B cell (primary cell): ENCODE data around the gene ZC2HC1B. TPM values are rescaled to one million over a fixed set of nuclear protein-coding genes. Genes with fewer than 3 reads are reported as not detected.

Source experiments
- ATAC-seq: fragments of 200-7000 bp; cut with Tn5 transposase; one replicate; pipeline ENCODE4 v1.10.0; 2021; ENCODE audit warnings: low read depth, mild to moderate bottlenecking, moderate number of reproducible peaks, moderate library complexity
- CTCF ChIA-PET: fragments of 350-600 bp; sonication (Branson Sonifier 250); formaldehyde crosslinking; loops from one replicate; lab custom pipeline; 2021; ENCODE audit warnings: antibody characterized with exemption, inconsistent platforms; lab: Charles Lee
- POLR2A ChIA-PET: fragments of 350-600 bp; sonication (Branson Sonifier 250); formaldehyde crosslinking; loops from one replicate; lab custom pipeline; 2021; ENCODE audit warnings: antibody characterized with exemption; lab: Charles Lee
- DNase-seq: peaks from one replicate; pipeline ENCODE4 v3.0.0; 2013
- H2AFZ ChIP-seq: 2 replicates; pipeline ENCODE4 v1.6.1; 2012; ENCODE audit warnings: mild to moderate bottlenecking, low read depth, low read length; ENCODE audit not compliant: insufficient read depth, poor library complexity, severe bottlenecking
- H3K27ac ChIP-seq, 2 donors: 1 replicate in 1 of 2; 2 replicates in 1 of 2; pipeline ENCODE4 v1.5.1; 2012 to 2013; ENCODE audit warnings: low read length in 2 of 2, mild to moderate bottlenecking in 2 of 2, moderate library complexity in 1 of 2
- H3K27me3 ChIP-seq, 4 experiments: fragments of 200-600 bp in 1 of 4; sonication (generic) in 1 of 4; replicated peaks in 1 of 4; 1 replicate in 2 of 4; 2 replicates in 2 of 4; pipeline versions ENCODE4 v1.6.1 to v1.7.0; 2013 to 2016; ENCODE audit warnings: low read length in 3 of 4, mild to moderate bottlenecking in 2 of 4, mixed read lengths in 1 of 4, moderate library complexity in 1 of 4; ENCODE audit not compliant: insufficient read depth in 4 of 4, control insufficient read depth in 3 of 4; ENCODE audit errors: control extremely low read depth in 1 of 4
- H3K36me3 ChIP-seq, 2 experiments: replicated peaks in 1 of 2; 1 replicate in 1 of 2; 2 replicates in 1 of 2; pipeline versions ENCODE4 v1.6.1 to v1.7.1; 2013; ENCODE audit warnings: low read length in 1 of 2; ENCODE audit not compliant: insufficient read depth in 2 of 2, control insufficient read depth in 1 of 2; ENCODE audit errors: control extremely low read depth in 1 of 2, extremely low read depth in 1 of 2
- H3K4me1 ChIP-seq, 2 donors: fragments of 200-600 bp in 1 of 2; sonication (generic) in 1 of 2; 1 replicate in 1 of 2; 2 replicates in 1 of 2; pipeline versions ENCODE4 v1.5.1 to v1.6.1; 2013 to 2017; ENCODE audit warnings: low read length in 2 of 2; ENCODE audit not compliant: control insufficient read depth in 2 of 2, insufficient read depth in 2 of 2
- H3K4me2 ChIP-seq: replicated peaks from 2 replicates; pipeline ENCODE3; 2012; ENCODE audit warnings: mild to moderate bottlenecking, low read depth, low read length; ENCODE audit not compliant: poor library complexity, severe bottlenecking
- H3K4me3 ChIP-seq, 5 experiments: fragments of 200-600 bp in 1 of 5; sonication (generic) in 1 of 5; 1 replicate in 3 of 5; 2 replicates in 2 of 5; pipeline versions ENCODE4 v1.5.1 to v1.7.0; 2011 to 2016; ENCODE audit warnings: low read length in 4 of 5, mild to moderate bottlenecking in 4 of 5, low read depth in 2 of 5, control low read depth in 1 of 5, moderate library complexity in 1 of 5; ENCODE audit not compliant: insufficient read depth in 1 of 5; ENCODE audit errors: control extremely low read depth in 1 of 5, extremely low read depth in 1 of 5
- H3K79me2 ChIP-seq: fragments of 200-600 bp; sonication (generic); one replicate; pipeline ENCODE4 v1.6.0; 2016; ENCODE audit warnings: low read length; ENCODE audit not compliant: control insufficient read depth, insufficient read depth
- H3K9ac ChIP-seq: fragments of 200-600 bp; sonication (generic); 2 replicates; pipeline ENCODE4 v1.6.1; 2017; ENCODE audit warnings: mild to moderate bottlenecking, low read length, moderate library complexity
- H3K9me3 ChIP-seq, 3 donors: one replicate each; pipeline versions ENCODE4 v1.6.1 to v1.7.1; 2013; ENCODE audit warnings: low read length in 2 of 3; ENCODE audit not compliant: control insufficient read depth in 2 of 3, insufficient read depth in 1 of 3; ENCODE audit errors: control extremely low read depth in 1 of 3
- H4K20me1 ChIP-seq: 2 replicates; pipeline ENCODE4 v1.6.0; 2012; ENCODE audit warnings: mild to moderate bottlenecking, low read length; ENCODE audit not compliant: insufficient read depth, control insufficient read depth, poor library complexity, severe bottlenecking
- H3K27ac Mint-ChIP-seq: one replicate; pipeline ENCODE4 v1.8.0; 2021; ENCODE audit warnings: mixed read lengths
- H3K27me3 Mint-ChIP-seq: one replicate; pipeline ENCODE4 v1.8.0; 2021; ENCODE audit warnings: mixed read lengths
- H3K4me1 Mint-ChIP-seq: one replicate; pipeline ENCODE4 v1.8.0; 2021; ENCODE audit warnings: mixed read lengths
- H3K4me3 Mint-ChIP-seq: one replicate; pipeline ENCODE4 v1.8.0; 2021; ENCODE audit warnings: mixed read lengths
- H3K9me3 Mint-ChIP-seq: one replicate; pipeline ENCODE4 v1.8.0; 2022; ENCODE audit warnings: mixed read lengths; ENCODE audit not compliant: insufficient read depth
- CTCF ChIP-seq: fragments of 200-600 bp; IDR thresholded peaks from one replicate; pipeline ENCODE4 v1.8.0; 2022; ENCODE audit warnings: antibody characterized with exemption, mild to moderate bottlenecking
- EZH2 ChIP-seq: IDR thresholded peaks from 2 replicates; pipeline ENCODE4 v1.6.1; 2012; ENCODE audit warnings: borderline replicate concordance, low read depth, mild to moderate bottlenecking, moderate library complexity, low read length; ENCODE audit not compliant: insufficient read depth, poor library complexity, severe bottlenecking
- WGBS: methylation state at CpG from one replicate; pipeline ENCODE4 v1.1.5; 2013; ENCODE audit warnings: missing lambda C conversion rate; ENCODE audit not compliant: insufficient coverage; 5-methylcytosine and 5-hydroxymethylcytosine counted together
- intact Hi-C: fragments of 100-400 bp; cut with micrococcal nuclease; formaldehyde crosslinking; loops from one replicate; pipeline ENCODE4 v1.10.0; 2022
- polyA plus RNA-seq: library from polyadenylated mRNA; depleted of rRNA; stranded (reverse); fragments of >200 nt; gene quantifications from 2 replicates; pipeline ENCODE4 v1.2.3, GENCODE V29; 2012
- total RNA-seq, 2 donors: library from RNA; stranded (reverse); fragments of 120-200 nt in 1 of 2; gene quantifications; 1 replicate in 1 of 2; 2 replicates in 1 of 2; pipeline versions ENCODE4 v1.2.3 to v1.2.4, GENCODE V29; 2013 to 2022

The ZC2HC1B gene
- total and polyA plus RNA-seq, 2 donors (not counting 1 experiment from before 2014, with no cell fraction given) = 0.51 to 0.84 TPM

- no peak for TF ChIP-seq EZH2
- TF ChIP-seq CTCF = peak; percentile 92
- Histone ChIP-seq H3K27ac (no peak overlapping the region), H3K79me2 (no peaks in the 10 kb centered on the region), H4K20me1 (no peaks in the 10 kb centered on the region), H2AFZ (no peak overlapping the region), H3K4me2 (no peak overlapping the region), H3K36me3 (no peaks in the 10 kb centered on the region), H3K9me3 (peaks cover 0 to 6% (median 0%) of the 10 kb centered on the region in 3 donors), H3K4me3 (no peak overlapping the region), H3K4me1 (no peaks in the 10 kb centered on the region), H3K27me3 (no peaks in the 10 kb centered on the region), H3K9ac (no peak overlapping the region)
- H3K4me1 Mint-ChIP-seq = peaks cover 3% of the 10 kb centered on the region
- intact Hi-C loops = loop anchor here (1.0 to 5.0 kb wide), 5 partner anchors 73 to 543 kb away; partner anchors contain the start of gene LTV1
- WGBS = 0% methylated on average over 1 of the region's 4 CpGs
- ChIA-PET CTCF (interaction anchor here (0.8 to 9.2 kb wide), 29 partner anchors 9 to 542 kb away, joined by 3 to 108 read pairs (median 5); partner anchors contain the start of genes LTV1 and SF3B5), POLR2A (interaction anchor here (0.6 kb wide), 1 partner anchor 132 kb away, joined by 12 read pairs; no protein-coding TSS in a partner anchor)
- ATAC-seq (peak; percentile 98), DNase-seq (peak; percentile 74)
- H3K4me3 Mint-ChIP-seq = no peak overlapping the region
- no peaks in the 10 kb centered on the region for H3K27me3 Mint-ChIP-seq
- no peaks in the 10 kb centered on the region for H3K9me3 Mint-ChIP-seq
- H3K27ac Mint-ChIP-seq = no peak overlapping the region
These were observed 75.8 kb downstream of the ZC2HC1B start for GRCh38 chr6:143940011-143940597.
